Neural cell (in vitro differentiated cells): ENCODE measurements around the gene HMX1. TPM values are rescaled to one million over a fixed set of nuclear protein-coding genes. Genes with fewer than 3 reads are reported as not detected.

Experiments
- H2AFZ ChIP-seq: fragments of 200-600, 300-800 bp; sonication (generic), shearing (Covaris generic); 2 replicates; pipeline ENCODE4 v1.6.0; 2014; ENCODE audit warnings: low read depth, mild to moderate bottlenecking, antibody characterized with exemption, low read length, moderate library complexity
- H3F3A ChIP-seq: fragments of 200-600 bp; shearing (Covaris generic); 2 replicates; pipeline ENCODE4 v1.6.1; 2016; ENCODE audit warnings: mild to moderate bottlenecking, moderate library complexity, mixed read lengths, antibody characterized with exemption, low read length; ENCODE audit not compliant: insufficient read depth, poor library complexity, severe bottlenecking
- H3K27ac ChIP-seq: fragments of 200-600, 300-800 bp; sonication (generic), shearing (Covaris generic); 2 replicates; pipeline ENCODE4 v1.5.1; 2014; ENCODE audit warnings: mild to moderate bottlenecking, low read length, moderate library complexity
- H3K27me3 ChIP-seq: fragments of 300-800, 200-600 bp; sonication (generic), shearing (Covaris generic); 2 replicates; pipeline ENCODE4 v1.6.0; 2014; ENCODE audit warnings: mild to moderate bottlenecking, low read depth, low read length, moderate library complexity; ENCODE audit not compliant: insufficient read depth
- H3K36me3 ChIP-seq: fragments of 300-800, 200-600 bp; sonication (generic), shearing (Covaris generic); 2 replicates; pipeline ENCODE4 v1.5.1; 2014; ENCODE audit warnings: mild to moderate bottlenecking, antibody characterized with exemption, low read length, moderate library complexity; ENCODE audit not compliant: insufficient read depth
- H3K4me2 ChIP-seq: fragments of 300-800, 200-600 bp; sonication (generic), shearing (Covaris generic); 2 replicates; pipeline ENCODE4 v1.6.0; 2014; ENCODE audit warnings: mild to moderate bottlenecking, low read length
- H3K4me3 ChIP-seq: fragments of 300-800, 200-600 bp; sonication (generic), shearing (Covaris generic); 2 replicates; pipeline ENCODE4 v1.5.1; 2014; ENCODE audit warnings: mild to moderate bottlenecking, low read length, moderate library complexity
- H3K79me2 ChIP-seq: fragments of 200-600 bp; shearing (Covaris generic); replicated peaks from 2 replicates; pipeline ENCODE4 v1.6.0; 2014; ENCODE audit warnings: mild to moderate bottlenecking, low read length, moderate library complexity; ENCODE audit not compliant: insufficient read depth
- H3K9ac ChIP-seq: fragments of 300-800, 200-600 bp; sonication (generic), shearing (Covaris generic); 2 replicates; pipeline ENCODE4 v1.6.1; 2016; ENCODE audit warnings: mild to moderate bottlenecking, low read length, mixed read lengths
- H3K9me2 ChIP-seq: fragments of 200-600 bp; shearing (Covaris generic); 2 replicates; pipeline ENCODE4 v1.6.1; 2016; ENCODE audit warnings: mild to moderate bottlenecking, low read length, mixed read lengths; ENCODE audit not compliant: insufficient read depth
- H3K9me3 ChIP-seq: fragments of 200-600, 300-800 bp; sonication (generic), shearing (Covaris generic); 2 replicates; pipeline ENCODE4 v1.6.1; 2016; ENCODE audit warnings: mild to moderate bottlenecking, mixed run types, low read length, moderate library complexity, mixed read lengths
- H4K20me1 ChIP-seq: fragments of 200-600 bp; shearing (Covaris generic); 2 replicates; pipeline ENCODE4 v1.6.1; 2016; ENCODE audit warnings: mild to moderate bottlenecking, mixed run types; ENCODE audit not compliant: insufficient read depth
- EP300 ChIP-seq: fragments of 450-650 bp; conservative IDR thresholded peaks from 2 replicates; pipeline ENCODE4 v1.6.1; 2014; ENCODE audit warnings: antibody characterized with exemption, mild to moderate bottlenecking, moderate library complexity; ENCODE audit not compliant: poor library complexity, severe bottlenecking
- EZH2 ChIP-seq: fragments of 200-600, 300-800 bp; shearing (Covaris generic), sonication (generic); IDR thresholded peaks from 2 replicates; pipeline ENCODE4 v1.6.1; 2014; ENCODE audit warnings: antibody characterized with exemption, low read length, borderline replicate concordance, mild to moderate bottlenecking; ENCODE audit not compliant: insufficient read depth, poor library complexity, severe bottlenecking
- MXI1 ChIP-seq: fragments of 450-650 bp; conservative IDR thresholded peaks from 2 replicates; pipeline ENCODE4 v1.6.1; 2014; ENCODE audit warnings: antibody characterized with exemption, mild to moderate bottlenecking; ENCODE audit not compliant: poor library complexity, severe bottlenecking
- POLR2AphosphoS5 ChIP-seq: IDR thresholded peaks from 2 replicates; pipeline ENCODE4 v1.6.1; 2012
- RAD21 ChIP-seq: fragments of 450-650 bp; conservative IDR thresholded peaks from 2 replicates; pipeline ENCODE4 v1.6.1; 2014; ENCODE audit warnings: antibody characterized with exemption, mild to moderate bottlenecking, moderate library complexity
- REST ChIP-seq: IDR thresholded peaks from 2 replicates; pipeline ENCODE4 v1.6.1; 2012; ENCODE audit warnings: borderline replicate concordance
- SMC3 ChIP-seq: fragments of 450-650 bp; conservative IDR thresholded peaks from 2 replicates; pipeline ENCODE4 v1.6.1; 2014; ENCODE audit warnings: antibody characterized with exemption, mild to moderate bottlenecking, moderate library complexity; ENCODE audit not compliant: poor library complexity
- polyA plus RNA-seq: library from polyadenylated mRNA; depleted of rRNA; stranded (reverse); fragments of >200 nt; gene quantifications from 2 replicates; pipeline ENCODE4 v1.2.3, GENCODE V29; 2014

Gene HMX1
- polyA plus RNA-seq, 1 donor from 2014 or later = 0.89 TPM

- Histone ChIP-seq H4K20me1 (no peaks in the 10 kb centered on the region), H2AFZ (no peak overlapping the region)
These were observed 53.9 kb downstream of the HMX1 start for GRCh38 chr4:8817813-8818062.

GRCh38 chr4:8817096-8817812, 54.4 kb downstream of the HMX1 start:
- no peaks in the 10 kb centered on the region for H3K79me2 ChIP-seq
- H3K9me3 ChIP-seq = no peaks in the 10 kb centered on the region
- no peaks in the 10 kb centered on the region for H3K9me2 ChIP-seq
- H3K9ac ChIP-seq = no peak overlapping the region
- H3K4me3 ChIP-seq = no peak overlapping the region
- no peaks in the 10 kb centered on the region for H3K36me3 ChIP-seq
- H4K20me1 ChIP-seq = no peaks in the 10 kb centered on the region
- no peak for TF ChIP-seq EZH2
- TF ChIP-seq RAD21 = no peak
- TF ChIP-seq REST = no peak
- no peak for TF ChIP-seq MXI1
- H3K27me3 ChIP-seq = no peaks in the 10 kb centered on the region
- H3K27ac ChIP-seq = no peak overlapping the region
- H3K4me2 ChIP-seq = no peak overlapping the region
- no peaks in the 10 kb centered on the region for H3F3A ChIP-seq
- no peak overlapping the region for H2AFZ ChIP-seq

More at GRCh38 chr4:8817813-8818062, 53.9 kb downstream of the HMX1 start:
- Histone ChIP-seq H3F3A (no peaks in the 10 kb centered on the region), H3K9me2 (no peaks in the 10 kb centered on the region), H3K9ac (no peak overlapping the region), H3K27me3 (no peaks in the 10 kb centered on the region), H3K9me3 (no peaks in the 10 kb centered on the region), H3K4me2 (no peak overlapping the region), H3K4me3 (no peak overlapping the region), H3K36me3 (no peaks in the 10 kb centered on the region), H3K79me2 (no peaks in the 10 kb centered on the region), H3K27ac (no peak overlapping the region)
- TF ChIP-seq EP300 (no peak), EZH2 (no peak), SMC3 (no peak), POLR2AphosphoS5 (no peak), REST (no peak), RAD21 (no peak)
